HPDE6-E6E7 (cell line): ENCODE data around the gene PF4V1.
A peak's percentile ranks its signal among the peaks of the same experiment; 100 is the strongest.

Experiments
- DNase-seq: peaks from one replicate; pipeline ENCODE4 v3.0.0; 2011; ENCODE audit warnings: missing footprints; ENCODE audit errors: extremely low spot score

Gene PF4V1

DNA sequence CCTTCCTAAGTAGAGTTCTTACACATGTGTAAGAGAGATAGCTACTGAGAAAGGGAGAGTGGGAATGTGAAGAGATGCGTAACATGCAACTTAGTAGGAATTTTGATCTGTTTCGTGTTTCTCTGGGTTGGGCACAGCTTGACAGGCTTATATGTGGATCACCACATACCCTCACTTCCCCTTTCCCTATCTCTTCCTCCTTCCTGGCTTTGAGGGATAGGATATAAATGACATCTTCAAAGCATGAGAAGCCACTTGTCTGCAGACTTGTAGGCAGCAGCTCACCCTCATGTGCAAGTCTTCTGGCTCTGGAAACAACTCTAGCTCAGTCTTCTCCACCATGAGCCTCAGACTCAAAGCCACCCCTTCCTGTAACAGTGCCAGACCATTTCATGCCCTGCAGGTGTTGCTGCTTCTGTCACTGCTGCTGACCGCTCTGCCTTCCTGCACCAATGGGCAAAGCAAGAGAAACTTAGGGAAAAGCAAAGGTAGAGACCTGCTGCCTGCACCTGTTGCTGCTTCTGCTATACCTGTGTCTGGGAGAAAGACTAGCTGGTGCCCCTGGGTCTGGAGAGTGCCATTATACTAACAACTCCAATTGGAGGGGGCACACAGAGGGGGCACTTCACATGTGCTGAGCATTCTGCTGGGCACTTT lies 5.4 kb upstream of the PF4V1 start:
- DNase-seq, result no peak

DNA sequence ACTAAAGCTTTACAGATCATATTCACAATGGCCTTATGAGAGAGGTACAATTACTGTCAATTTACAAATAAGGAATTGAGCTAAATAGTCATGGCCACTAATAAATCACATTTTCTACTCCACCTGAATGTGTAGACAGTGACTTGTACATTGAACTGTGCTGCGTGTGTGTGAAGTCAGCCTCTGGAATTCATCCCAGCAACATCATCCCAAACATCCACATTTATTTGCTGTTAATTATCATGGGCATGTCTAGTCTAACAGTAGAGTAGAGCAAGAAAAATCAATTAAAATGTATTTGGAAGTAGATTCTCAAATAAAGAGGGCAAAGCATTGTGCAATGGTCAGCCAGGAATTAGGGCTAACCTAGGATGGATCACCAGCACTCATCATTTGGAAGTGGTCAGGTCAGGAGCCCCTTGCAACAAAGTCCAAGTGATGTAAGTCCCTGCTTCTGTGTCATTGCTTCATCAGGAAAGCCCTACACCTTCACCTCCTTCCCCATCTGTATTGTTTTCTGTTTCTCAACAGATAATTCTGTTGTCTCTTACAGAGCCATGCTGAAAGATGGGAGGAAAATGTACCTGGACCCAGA lies 4.8 kb upstream of the PF4V1 start:
- DNase-seq, result no peak

DNA sequence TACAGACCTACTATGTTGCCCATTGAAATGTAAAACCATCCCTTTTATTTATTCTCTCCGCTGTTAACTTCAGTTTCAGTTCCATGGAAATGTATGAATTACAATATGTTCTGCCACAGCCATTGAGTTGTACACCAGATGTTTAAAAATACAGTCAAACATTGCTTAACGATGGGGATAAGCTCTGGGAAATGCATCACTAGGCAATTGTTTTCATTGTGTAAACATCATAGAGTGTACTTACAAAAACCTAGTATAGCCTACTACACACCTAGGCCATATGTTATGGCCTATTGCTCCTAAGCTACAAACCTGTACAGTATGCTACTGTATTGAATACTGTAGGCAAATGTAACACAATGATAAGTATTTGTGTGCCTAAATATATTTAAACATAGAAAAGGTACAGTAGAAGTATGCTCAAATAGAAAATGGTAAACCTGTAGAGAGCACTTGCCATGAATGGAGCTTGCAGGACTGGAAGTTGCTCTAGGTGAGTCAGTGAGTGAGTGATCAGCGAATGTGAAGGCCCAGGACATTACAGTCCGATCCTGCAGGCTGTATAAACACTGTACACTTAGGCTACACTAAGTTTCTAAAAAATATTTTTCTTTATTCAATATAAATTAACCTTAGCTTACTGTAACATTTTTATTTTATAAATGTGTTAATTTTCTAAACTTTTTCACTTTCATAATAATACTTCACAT lies 2.7 kb upstream of the PF4V1 start:
- DNase-seq, result no peak

DNA sequence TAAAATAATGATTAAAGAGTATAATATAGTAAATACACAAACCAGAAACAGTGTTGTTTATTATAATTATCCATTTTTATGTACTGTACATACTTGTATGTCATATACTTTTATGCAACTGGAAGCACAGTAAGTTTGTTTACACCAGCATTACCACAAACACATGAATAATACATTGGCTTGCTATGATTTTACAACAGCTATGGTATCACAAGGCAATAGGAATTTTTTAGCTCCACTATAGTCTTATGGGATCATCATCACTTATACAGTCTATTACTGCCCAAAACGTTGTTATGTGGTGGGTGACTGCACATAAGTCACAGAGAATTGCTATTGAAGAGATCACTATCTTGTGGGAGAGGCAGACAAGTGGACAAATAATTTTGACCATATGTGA lies 1.8 kb upstream of the PF4V1 start:
- no peak for DNase-seq

DNA sequence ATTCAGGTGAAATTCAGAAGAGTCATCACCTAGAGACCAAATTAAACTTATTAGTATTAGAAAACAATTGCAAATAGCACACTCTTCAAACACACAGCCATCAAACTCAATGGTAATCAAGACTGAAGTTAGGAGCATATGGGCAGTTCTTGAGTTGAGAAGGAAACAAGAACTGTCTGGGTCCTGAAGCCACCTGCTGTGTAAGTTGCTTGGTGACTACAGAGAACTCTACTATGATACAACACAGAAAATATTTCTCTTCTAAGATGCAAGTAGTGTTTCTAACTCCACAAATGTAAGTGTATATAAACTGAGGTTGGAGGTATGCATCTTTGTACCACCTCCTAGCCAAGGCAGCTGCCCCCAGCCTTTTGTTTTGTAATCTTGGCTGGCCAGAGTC lies 325 bp upstream of the PF4V1 start:
- no peak for DNase-seq

DNA sequence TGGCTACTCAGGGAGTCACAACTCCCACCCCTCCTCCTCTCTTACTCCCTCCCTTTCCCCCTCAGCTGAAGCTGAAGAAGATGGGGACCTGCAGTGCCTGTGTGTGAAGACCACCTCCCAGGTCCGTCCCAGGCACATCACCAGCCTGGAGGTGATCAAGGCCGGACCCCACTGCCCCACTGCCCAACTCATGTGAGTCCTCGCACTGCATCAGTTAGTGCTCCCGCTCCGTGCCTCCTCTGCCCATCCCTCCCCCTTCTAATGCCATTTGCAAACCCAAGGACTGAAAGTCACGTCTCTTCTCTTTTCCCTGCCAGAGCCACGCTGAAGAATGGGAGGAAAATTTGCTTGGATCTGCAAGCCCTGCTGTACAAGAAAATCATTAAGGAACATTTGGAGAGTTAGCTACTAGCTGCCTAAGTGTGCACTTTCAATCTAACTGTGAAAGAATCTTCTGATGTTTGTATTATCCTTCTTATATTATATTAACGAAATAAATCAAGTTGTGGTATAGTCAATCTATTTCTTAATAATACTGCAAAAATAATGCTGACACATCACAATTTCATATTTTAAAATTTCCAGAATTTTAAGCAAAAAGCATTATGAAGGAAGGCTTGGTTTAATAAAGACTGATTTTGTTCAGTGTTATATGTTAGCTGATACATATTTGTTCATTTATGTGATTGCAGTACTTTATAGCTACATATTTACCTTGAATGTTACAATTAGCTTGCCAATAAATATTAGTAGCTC lies 800 bp downstream of the PF4V1 start:
- DNase-seq, result no peak

DNA sequence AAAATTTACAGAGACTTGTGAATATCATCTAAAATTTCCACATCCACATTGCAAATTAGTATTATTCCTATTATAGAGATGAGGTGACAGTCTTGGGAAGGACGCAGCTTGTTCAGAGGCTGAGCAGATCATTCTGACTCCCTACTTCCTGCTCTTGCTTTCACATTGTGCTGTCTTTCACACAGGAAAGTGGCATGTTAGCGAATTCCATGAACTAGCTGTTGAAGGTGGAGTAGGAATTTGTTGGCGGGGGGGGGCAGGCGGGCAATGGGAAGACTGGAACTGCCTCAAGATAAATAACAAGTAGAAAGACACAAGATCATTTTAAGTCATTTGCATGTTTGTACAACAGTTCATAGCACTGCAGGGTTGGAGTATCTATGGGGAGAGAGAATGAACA lies 2.3 kb downstream of the PF4V1 start:
- DNase-seq, result no peak

DNA sequence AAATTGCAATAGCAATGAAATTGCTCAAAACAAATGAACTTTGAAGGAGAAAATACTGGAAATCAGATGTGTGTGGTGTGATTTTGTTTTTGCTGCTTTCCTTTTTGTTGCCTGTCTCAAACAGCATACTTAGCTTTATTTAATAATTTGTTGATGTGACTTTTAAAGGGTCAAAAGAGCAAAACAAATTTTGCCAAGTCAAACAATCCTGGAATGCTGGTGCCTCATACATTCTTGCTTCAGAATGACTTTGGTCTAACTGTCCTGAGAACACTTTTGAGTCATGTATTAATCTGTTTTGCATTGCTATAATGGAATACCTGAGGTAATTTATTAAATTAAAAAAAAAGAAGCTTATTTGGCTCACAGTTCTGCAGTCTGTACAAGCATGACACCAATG lies 3.4 kb downstream of the PF4V1 start:
- no peak for DNase-seq

DNA sequence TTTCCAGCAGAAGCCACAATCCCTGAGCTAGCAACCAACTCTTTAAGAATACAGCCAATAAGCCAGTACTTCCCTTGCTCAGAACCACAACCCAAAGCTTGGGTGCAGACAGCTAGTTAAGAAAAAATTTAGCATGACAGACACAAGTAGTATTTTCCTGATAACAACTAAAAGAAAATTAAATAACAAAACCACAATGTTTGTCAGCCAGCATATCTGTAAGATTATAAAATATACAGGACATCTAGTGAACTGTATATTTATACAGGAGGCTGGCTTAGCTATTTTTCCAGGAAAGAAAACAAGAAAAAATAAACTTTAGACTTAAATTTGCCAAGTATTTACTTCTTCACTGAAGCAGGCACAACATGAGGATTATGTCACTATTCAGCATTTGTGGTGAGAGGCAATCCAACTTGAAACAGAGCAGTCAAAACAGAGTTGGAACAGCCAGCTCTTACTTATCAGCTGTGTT lies 6.6 kb downstream of the PF4V1 start:
- DNase-seq, result no peak

DNA sequence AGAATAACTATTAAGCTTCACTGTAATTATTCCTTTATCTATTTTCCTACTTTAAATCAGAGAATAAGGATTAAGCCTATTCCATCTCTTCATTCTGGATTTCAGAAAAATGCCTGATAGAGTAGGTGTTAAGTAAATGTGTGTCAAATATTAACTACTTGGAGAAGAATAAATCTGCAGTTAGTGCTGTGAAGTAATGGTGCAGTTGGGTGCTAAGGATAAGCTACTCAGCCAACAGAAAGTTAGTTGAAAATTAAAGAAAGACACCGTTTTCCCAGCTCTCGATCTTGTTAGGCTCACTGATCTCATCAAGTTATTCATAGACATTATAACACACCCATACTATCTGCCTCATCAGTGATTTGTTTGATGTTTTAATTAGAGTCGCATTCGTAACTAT lies 7.1 kb downstream of the PF4V1 start:
- DNase-seq, result no peak

DNA sequence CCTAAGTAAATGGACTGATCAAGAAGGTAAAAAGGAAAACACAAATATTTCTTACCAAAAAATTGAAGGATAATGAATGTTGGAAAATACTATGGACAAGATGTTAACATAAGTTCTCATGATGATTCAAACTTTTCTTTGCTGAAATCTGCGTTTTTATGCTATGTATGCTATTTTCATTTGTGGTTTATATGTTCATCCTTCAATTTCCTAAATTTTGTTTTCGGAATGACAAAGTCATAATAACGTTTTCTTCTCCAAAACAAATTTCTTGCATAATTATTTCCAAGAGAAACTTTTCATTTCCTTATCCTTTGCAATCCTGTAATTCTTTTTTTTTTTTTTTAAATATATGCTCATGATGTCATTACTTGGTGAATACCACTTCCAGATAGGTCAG lies 7.8 kb downstream of the PF4V1 start:
- no peak for DNase-seq

DNA sequence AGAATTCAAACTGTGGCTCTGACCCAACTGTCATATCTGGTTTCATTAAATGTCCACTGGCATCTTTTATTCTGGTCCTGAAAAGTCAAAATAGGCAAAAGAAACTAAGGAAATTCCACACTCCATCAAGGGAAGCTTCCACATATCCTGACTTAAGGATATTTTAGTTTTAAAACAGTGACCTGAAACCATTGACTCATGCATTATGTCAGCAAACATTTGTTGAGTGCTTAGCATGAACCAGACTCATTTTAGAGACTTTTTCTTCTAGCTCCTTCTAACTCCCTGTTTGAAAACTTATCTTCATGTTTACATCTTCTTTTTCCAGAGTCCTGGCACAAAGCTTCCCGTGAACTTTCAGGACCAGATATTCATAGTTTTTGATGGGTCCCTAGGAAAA lies 9.2 kb downstream of the PF4V1 start:
- no peak for DNase-seq

DNA sequence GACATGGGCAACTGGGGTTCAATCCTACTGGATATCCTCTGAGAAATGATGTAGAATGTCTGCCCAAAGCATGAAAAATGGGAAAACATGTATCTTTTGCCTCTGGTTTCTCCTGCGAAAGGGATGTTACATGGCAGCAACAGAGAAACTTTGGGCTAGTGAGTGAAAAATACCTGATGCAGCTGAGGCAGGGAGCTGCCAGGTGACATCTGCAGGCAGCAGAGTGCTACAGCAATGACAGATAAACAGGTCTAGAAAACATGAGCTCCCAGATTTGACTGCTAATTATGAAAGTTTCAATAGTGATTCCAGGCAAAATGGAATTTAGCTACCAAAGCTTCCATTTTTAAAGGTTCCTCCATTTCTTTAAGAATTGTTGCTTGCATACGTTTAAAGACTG lies 11.3 kb downstream of the PF4V1 start:
- DNase-seq, result peak; percentile 39

DNA sequence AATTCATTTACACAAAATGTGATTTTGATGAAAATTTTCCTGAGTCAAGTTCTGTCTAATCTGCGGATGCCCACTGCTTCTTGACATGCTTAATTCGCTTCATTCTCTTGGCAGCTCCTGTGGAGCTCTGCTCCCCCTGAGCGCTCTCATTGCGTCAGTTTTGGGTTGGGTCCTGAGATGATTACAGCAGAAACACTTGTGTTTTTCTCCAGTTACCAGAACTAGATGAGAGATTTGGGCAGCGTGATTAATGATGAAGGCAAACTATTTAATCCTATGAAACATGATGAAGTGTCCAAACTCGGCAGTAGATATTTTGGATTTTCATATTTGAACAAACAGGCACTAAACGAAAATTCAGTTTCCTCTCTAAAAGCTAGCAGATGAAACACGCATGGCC lies 11.9 kb downstream of the PF4V1 start:
- DNase-seq, result no peak

DNA sequence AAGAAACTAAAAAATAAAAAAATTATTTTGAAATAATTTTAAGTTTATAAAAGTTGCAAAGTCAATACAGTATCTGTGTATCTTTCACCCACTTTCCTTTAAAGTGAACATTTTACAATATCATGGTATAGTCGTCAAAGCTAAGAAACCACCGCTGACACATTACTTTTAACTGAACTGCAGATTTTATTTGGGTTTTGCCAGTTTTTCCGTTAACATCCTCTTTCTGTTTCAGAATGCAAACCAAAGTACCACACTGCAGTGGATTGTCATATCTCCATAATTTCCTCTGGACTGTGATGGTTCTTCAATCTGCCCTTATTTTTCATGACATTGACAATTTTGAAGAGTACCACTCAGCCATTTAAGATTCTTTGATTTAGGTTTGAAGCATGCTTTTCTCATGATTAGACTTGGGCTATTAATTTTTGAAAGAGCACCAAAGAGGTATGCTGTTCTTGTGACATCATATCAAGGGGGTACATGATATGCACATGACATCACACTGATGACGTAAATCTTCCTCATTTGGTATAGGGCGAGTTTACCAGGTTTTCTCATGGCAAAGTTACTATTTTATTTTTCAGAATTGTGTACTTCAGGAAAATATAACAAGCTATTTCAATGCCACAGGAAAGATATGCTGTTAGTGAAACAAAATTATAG lies 12.5 kb downstream of the PF4V1 start:
- no peak for DNase-seq

DNA sequence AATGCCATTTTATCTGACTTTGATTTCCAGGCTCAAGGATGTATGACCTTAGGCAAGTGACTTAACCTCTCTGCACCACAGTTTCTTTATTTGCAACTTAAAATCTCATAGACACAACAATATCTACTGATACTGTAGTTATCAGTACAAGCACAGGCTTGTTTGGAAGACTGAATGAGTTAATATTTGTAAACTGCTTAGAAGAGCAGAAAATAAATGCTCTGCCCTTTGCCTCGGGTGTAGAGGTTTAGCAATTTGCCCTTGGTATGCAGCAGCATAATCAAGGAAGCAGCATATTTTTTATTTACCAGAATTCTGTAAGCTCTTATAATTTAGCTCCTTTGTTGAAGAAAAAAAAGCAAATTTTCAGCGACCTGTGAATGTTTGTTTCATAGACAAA lies 13.2 kb downstream of the PF4V1 start:
- DNase-seq, result no peak

DNA sequence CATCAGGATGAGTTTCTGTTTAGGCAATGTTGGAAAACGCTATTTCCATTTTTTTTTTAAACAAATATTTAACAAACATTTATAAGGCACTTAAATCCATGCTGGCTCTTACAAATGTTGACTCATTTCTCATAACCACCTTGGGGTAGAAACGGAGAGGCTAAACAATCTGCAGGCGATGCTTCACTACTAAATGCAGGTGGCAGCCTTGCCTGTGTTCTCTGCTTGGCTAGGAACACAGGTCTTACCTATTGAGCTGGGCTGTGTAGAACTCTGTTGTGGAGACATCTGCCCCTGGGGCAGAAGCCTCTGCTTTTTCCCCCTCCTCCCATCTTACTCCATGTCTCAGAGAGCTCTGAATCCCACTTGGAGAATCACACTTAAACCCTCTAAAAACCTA lies 14.7 kb downstream of the PF4V1 start:
- peak; percentile 60 for DNase-seq

DNA sequence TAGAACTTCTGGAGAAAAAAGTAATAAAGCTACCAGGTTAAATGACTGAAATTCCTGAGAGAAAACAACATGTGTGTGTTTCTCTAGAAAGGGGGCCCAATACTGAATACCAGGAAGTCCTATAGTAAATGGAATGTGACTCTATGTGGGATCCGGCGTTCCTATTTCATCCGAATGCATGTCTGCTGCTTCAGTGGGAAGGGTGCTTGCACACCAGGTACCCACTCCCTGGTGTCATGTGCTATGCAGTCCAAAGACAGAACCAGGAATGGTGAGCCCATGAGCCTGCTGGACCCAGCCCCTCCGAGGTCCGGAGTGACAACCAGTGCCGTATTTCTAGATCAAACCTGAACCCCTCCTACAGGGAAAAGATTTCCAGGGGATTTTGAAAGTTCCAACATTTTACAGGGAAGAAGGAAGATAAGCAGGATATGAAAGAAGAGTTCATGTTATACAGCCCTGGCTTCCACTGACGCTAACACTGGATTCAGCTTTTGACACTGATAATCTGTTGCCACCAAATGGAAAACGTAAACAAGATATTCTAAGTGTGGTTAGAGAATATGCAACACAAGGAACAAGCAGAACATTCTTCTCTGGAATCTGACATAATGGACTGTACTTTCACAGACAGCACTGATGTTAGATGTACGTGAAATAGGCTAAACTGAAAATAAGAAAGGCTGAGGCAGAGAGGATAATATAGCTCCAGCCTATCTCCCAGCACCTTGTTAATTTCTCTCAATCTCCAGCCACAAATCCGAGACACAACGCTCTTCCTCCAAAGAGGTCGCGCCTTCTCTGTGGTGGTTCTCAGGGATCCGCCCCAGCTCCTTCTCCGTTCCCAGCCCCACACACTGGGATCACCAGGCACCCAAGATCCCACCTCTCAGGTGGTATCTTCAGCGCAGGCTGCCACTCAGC lies 15.4 kb downstream of the PF4V1 start:
- DNase-seq, result no peak

DNA sequence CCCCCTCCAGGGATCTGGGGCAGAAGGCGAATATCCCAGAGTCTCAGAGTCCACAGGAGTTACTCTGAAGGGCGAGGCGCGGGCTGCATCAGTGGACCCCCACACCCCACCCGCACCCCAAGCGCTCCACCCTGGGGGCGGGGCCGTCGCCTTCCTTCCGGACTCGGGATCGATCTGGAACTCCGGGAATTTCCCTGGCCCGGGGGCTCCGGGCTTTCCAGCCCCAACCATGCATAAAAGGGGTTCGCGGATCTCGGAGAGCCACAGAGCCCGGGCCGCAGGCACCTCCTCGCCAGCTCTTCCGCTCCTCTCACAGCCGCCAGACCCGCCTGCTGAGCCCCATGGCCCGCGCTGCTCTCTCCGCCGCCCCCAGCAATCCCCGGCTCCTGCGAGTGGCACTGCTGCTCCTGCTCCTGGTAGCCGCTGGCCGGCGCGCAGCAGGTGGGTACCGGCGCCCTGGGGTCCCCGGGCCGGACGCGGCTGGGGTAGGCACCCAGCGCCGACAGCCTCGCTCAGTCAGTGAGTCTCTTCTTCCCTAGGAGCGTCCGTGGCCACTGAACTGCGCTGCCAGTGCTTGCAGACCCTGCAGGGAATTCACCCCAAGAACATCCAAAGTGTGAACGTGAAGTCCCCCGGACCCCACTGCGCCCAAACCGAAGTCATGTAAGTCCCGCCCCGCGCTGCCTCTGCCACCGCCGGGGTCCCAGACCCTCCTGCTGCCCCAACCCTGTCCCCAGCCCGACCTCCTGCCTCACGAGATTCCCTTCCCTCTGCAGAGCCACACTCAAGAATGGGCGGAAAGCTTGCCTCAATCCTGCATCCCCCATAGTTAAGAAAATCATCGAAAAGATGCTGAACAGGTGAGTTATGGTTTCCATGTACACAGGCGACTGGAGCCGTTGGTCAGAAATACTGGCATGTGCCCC lies 16.3 kb downstream of the PF4V1 start, which contains the start of gene CXCL1:
CXCL1 (plus strand) TSS at position 264 of the 926 bp plus-strand sequence; CDS start at position 342, 78 bp downstream.
- DNase-seq, result peak; percentile 9

DNA sequence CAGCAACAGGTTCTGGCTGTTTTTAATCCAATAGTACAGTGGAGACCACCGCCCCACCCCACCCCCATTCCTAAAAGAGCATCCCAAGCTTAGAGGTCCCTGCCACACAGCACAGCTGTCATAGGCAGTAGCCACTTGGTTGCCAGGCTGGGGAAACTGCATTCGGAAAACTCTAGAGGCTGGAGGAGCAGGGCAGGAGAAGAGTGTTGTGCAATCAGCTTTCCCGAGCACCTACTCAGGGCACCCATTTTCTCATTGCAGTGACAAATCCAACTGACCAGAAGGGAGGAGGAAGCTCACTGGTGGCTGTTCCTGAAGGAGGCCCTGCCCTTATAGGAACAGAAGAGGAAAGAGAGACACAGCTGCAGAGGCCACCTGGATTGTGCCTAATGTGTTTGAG lies 17.2 kb downstream of the PF4V1 start:
- DNase-seq, result no peak
